K562 (cell line): ENCODE measurements around the gene ERICH6. TPM values are rescaled to one million over a fixed set of nuclear protein-coding genes. Genes with fewer than 3 reads are reported as not detected.
A peak's percentile ranks its signal among the peaks of the same experiment; 100 is the strongest.

ENCODE experiments used
- ARID1B ChIP-seq: fragments of 450-650 bp; IDR thresholded peaks from 2 replicates; pipeline ENCODE4 v1.6.1; 2016; ENCODE audit warnings: antibody characterized with exemption, mild to moderate bottlenecking, inconsistent platforms
- EZH2 ChIP-seq: IDR thresholded peaks from 2 replicates; pipeline ENCODE4 v1.6.1; 2012; ENCODE audit warnings: low read depth, mild to moderate bottlenecking, inconsistent platforms, low read length, borderline replicate concordance
- GTF2A2 ChIP-seq: IDR thresholded peaks from 2 replicates; pipeline ENCODE4 v1.6.1; 2016; ENCODE audit warnings: mild to moderate bottlenecking, missing genetic modification characterization, missing compliant biosample characterization
- HBP1 ChIP-seq: fragments of 450-650 bp; formaldehyde crosslinking; IDR thresholded peaks from 2 replicates; pipeline ENCODE4 v1.4.0; 2022; ENCODE audit warnings: missing genetic modification characterization
- HMG20A ChIP-seq: fragments of 450-650 bp; formaldehyde crosslinking; conservative IDR thresholded peaks from 2 replicates; pipeline ENCODE4 v1.4.0; 2020; ENCODE audit warnings: mild to moderate bottlenecking, mixed read lengths
- HNRNPUL1 ChIP-seq: fragments of 200-400 bp; formaldehyde crosslinking; IDR thresholded peaks from 2 replicates; pipeline ENCODE4 v1.6.1; 2017; ENCODE audit warnings: low read length
- NCOA6 ChIP-seq: fragments of 450-650 bp; IDR thresholded peaks from 2 replicates; pipeline ENCODE4 v1.6.1; 2017; ENCODE audit warnings: mild to moderate bottlenecking
- NCOR1 ChIP-seq: fragments of 450-650 bp; IDR thresholded peaks from 2 replicates; pipeline ENCODE4 v1.6.1; 2016; ENCODE audit warnings: mild to moderate bottlenecking, moderate library complexity
- NR2C1 ChIP-seq, 2 experiments: fragments of 450-650 bp; IDR thresholded peaks; 2 replicates each; pipeline ENCODE4 v1.6.1; 2017; ENCODE audit warnings: mild to moderate bottlenecking in 2 of 2, antibody characterized with exemption in 1 of 2, inconsistent platforms in 1 of 2, missing compliant biosample characterization in 1 of 2, missing genetic modification characterization in 1 of 2
- POLR2H ChIP-seq: IDR thresholded peaks from 2 replicates; pipeline ENCODE4 v1.6.1; 2016; ENCODE audit warnings: missing genetic modification characterization, low read depth, mild to moderate bottlenecking, control low read depth, missing compliant biosample characterization, moderate library complexity
- RBM34 ChIP-seq: fragments of 200-400 bp; formaldehyde crosslinking; IDR thresholded peaks from 2 replicates; pipeline ENCODE4 v1.6.1; 2018; ENCODE audit warnings: low read length, borderline replicate concordance; ENCODE audit not compliant: insufficient read depth
- RCOR1 ChIP-seq, 2 experiments: IDR thresholded peaks; 2 replicates each; pipeline ENCODE4 v1.6.1; 2012; ENCODE audit warnings: low read depth in 2 of 2, low read length in 2 of 2, borderline replicate concordance in 1 of 2, improper control_type of control experiment in 1 of 2
- RERE ChIP-seq: sonication (generic); formaldehyde crosslinking; IDR thresholded peaks from 2 replicates; pipeline ENCODE4 v1.8.0; 2023; ENCODE audit warnings: missing genetic modification reagents, mild to moderate bottlenecking, borderline replicate concordance
- SIRT6 ChIP-seq: IDR thresholded peaks from one replicate; pipeline ENCODE4 v1.6.1; 2012; ENCODE audit warnings: low read depth, mild to moderate bottlenecking, control low read depth, inconsistent platforms, low read length, moderate library complexity
- SMARCA4 ChIP-seq: fragments of 450-650 bp; IDR thresholded peaks from 2 replicates; pipeline ENCODE4 v1.6.1; 2016
- SNAPC5 ChIP-seq: fragments of 250-450 bp; sonication (Bioruptor Pico); IDR thresholded peaks from 2 replicates; pipeline ENCODE4 v1.8.0; 2021; ENCODE audit warnings: moderate library complexity, mild to moderate bottlenecking, inconsistent platforms
- SNRNP70 ChIP-seq: fragments of 200-400 bp; formaldehyde crosslinking; optimal IDR thresholded peaks from 2 replicates; pipeline ENCODE3; 2017; ENCODE audit warnings: low read depth, low read length
- STAG1 ChIP-seq: sonication (generic); formaldehyde crosslinking; IDR thresholded peaks from 2 replicates; pipeline ENCODE4 v1.5.0; 2020; ENCODE audit warnings: missing genetic modification reagents, borderline replicate concordance
- ZBTB2 ChIP-seq: fragments of 450-650 bp; IDR thresholded peaks from 2 replicates; pipeline ENCODE4 v1.6.1; 2016; ENCODE audit warnings: antibody characterized with exemption
- ZFP36 ChIP-seq: fragments of 150-350 bp; IDR thresholded peaks from 2 replicates; pipeline ENCODE4 v1.6.1; 2018; ENCODE audit warnings: low read length, low read depth; ENCODE audit not compliant: partially characterized antibody
- ZNF23 ChIP-seq: fragments of 250-450 bp; sonication (Bioruptor Pico); IDR thresholded peaks from 2 replicates; pipeline ENCODE4 v1.4.0; 2020; ENCODE audit warnings: mild to moderate bottlenecking
- polyA plus RNA-seq, 8 experiments: library from polyadenylated mRNA; depleted of rRNA in 4 of 8; stranded (reverse) in 5 of 8; unstranded in 3 of 8; fragments of >200 nt; fragmentation: Nextera tagmentation in 2 of 8; fragmentation: Illumina TruSeq in 1 of 8; extraction: Ambion mirVana in 2 of 8; extraction: Trizol in 1 of 8; gene quantifications; 2 replicates each; pipeline versions ENCODE4 v1.2.1 to v1.2.3, GENCODE V29; 2011 to 2014; ENCODE audit warnings: inconsistent platforms in 1 of 8, missing spikeins in 1 of 8
- total RNA-seq, 7 experiments: library from RNA; depleted of rRNA in 6 of 7; stranded (reverse); fragments of >200 nt in 6 of 7; fragmentation: Illumina TruSeq in 2 of 7; extraction: Trizol in 2 of 7; gene quantifications; 2 replicates each; pipeline versions ENCODE4 v1.2.1 to v1.2.3, GENCODE V29; 2011 to 2021; ENCODE audit warnings: low replicate concordance in 1 of 7

Gene ERICH6
- total and polyA plus RNA-seq, 9 of the 15 experiments (the other 6 are each of a cell fraction or from before 2014, with no cell fraction given): not detected

- TF ChIP-seq ZNF23 (no peak), HNRNPUL1 (no peak), RERE (CRISPR knock-in tag) (no peak), POLR2H (tag) (no peak), RBM34 (no peak), NR2C1 (IDR thresholded peaks at IDR 0.05) (no peak), NR2C1 (tag; IDR thresholded peaks at IDR 0.05) (no peak), GTF2A2 (no peak), STAG1 (no peak), ZFP36 (no peak), SIRT6 (no peak), ZBTB2 (peak; percentile 50; the same call in 1 of the 2 replicates), NCOR1 (peak; percentile 92), SNRNP70 (no peak), RCOR1 (IDR thresholded peaks at IDR 0.05; ENCODE audit: borderline replicate concordance in 1 of 2, low read depth in 2 of 2, low read length in 2 of 2) (peak in 1 of 2 experiments; percentile 70; a peak in 2 of 4 replicates), NCOA6 (no peak), SMARCA4 (peak; percentile 94), HMG20A (CRISPR knock-in tag) (no peak), EZH2 (no peak), HBP1 (CRISPR knock-in tag) (no peak), SNAPC5 (no peak), ARID1B (peak; percentile 97)
Measured at GRCh38 chr3:150729682-150730360, 26.1 kb upstream of the ERICH6 start (continued).
